Ishikawa (cell line): ENCODE data around the gene MAPK9.
A peak's percentile ranks its signal among the peaks of the same experiment; 100 is the strongest.

Experiments
- CEBPB ChIP-seq: IDR thresholded peaks from 2 replicates; pipeline ENCODE4 v1.6.1; 2012
- CREB1 ChIP-seq: IDR thresholded peaks from 2 replicates; pipeline ENCODE4 v1.6.1; 2012; ENCODE audit warnings: low read depth
- EGR1 ChIP-seq: IDR thresholded peaks from 2 replicates; pipeline ENCODE4 v1.6.1; 2012
- EP300 ChIP-seq: IDR thresholded peaks from 2 replicates; pipeline ENCODE4 v1.6.1; 2012; ENCODE audit warnings: borderline replicate concordance
- FOXM1 ChIP-seq: IDR thresholded peaks from 2 replicates; pipeline ENCODE4 v1.6.1; 2012; ENCODE audit warnings: low read depth, borderline replicate concordance
- MAX ChIP-seq: IDR thresholded peaks from 2 replicates; pipeline ENCODE4 v1.6.1; 2012
- NFIC ChIP-seq: IDR thresholded peaks from 2 replicates; pipeline ENCODE4 v1.6.1; 2012
- RAD21 ChIP-seq: IDR thresholded peaks from 2 replicates; pipeline ENCODE4 v1.6.1; 2012; ENCODE audit warnings: low read depth
- REST ChIP-seq: IDR thresholded peaks from 2 replicates; pipeline ENCODE4 v1.6.1; 2012; ENCODE audit warnings: low read depth, mild to moderate bottlenecking
- TAF1 ChIP-seq: IDR thresholded peaks from 2 replicates; pipeline ENCODE4 v1.6.1; 2012; ENCODE audit warnings: low read depth, mild to moderate bottlenecking
- TCF12 ChIP-seq: IDR thresholded peaks from 2 replicates; pipeline ENCODE4 v1.6.1; 2012; ENCODE audit warnings: low read depth
- TEAD4 ChIP-seq: IDR thresholded peaks from 2 replicates; pipeline ENCODE4 v1.6.1; 2012
- USF1 ChIP-seq: IDR thresholded peaks from 2 replicates; pipeline ENCODE4 v1.6.1; 2012
- YY1 ChIP-seq: IDR thresholded peaks from 2 replicates; pipeline ENCODE4 v1.6.1; 2012; ENCODE audit warnings: low read depth
- ZBTB7A ChIP-seq: IDR thresholded peaks from 2 replicates; pipeline ENCODE4 v1.6.1; 2012; ENCODE audit warnings: low read depth

MAPK9 gene

GRCh38 chr5:180201051-180201987, 90.6 kb downstream of the MAPK9 start:
- TF ChIP-seq CEBPB (no peak), CREB1 (no peak), RAD21 (peak; percentile 53)

- TF ChIP-seq FOXM1: no peak
- TF ChIP-seq USF1: no peak
- no peak for TF ChIP-seq YY1
- TF ChIP-seq REST: no peak
- TF ChIP-seq EP300: no peak
Observed at GRCh38 chr5:180199390-180199789, 92.5 kb downstream of the MAPK9 start.

GRCh38 chr5:180198208-180198607, 93.7 kb downstream of the MAPK9 start:
- TF ChIP-seq CREB1 (no peak), TCF12 (no peak), FOXM1 (no peak), REST (no peak), EP300 (no peak), CEBPB (no peak), TEAD4 (no peak), NFIC (no peak), ZBTB7A (no peak), YY1 (no peak), TAF1 (no peak), EGR1 (no peak), MAX (no peak), USF1 (no peak), RAD21 (no peak)

- TF ChIP-seq CEBPB: no peak
Observed at GRCh38 chr5:180197016-180197702, 94.7 kb downstream of the MAPK9 start.

- TF ChIP-seq REST (no peak), CEBPB (no peak), FOXM1 (no peak), TAF1 (no peak), EGR1 (no peak), MAX (no peak), ZBTB7A (no peak), YY1 (no peak), TCF12 (no peak), USF1 (no peak), TEAD4 (no peak), NFIC (no peak), EP300 (no peak)
Observed at GRCh38 chr5:180194410-180195345, 97.2 kb downstream of the MAPK9 start.
